HG03095 (cell line): Measurements from ENCODE around the gene ROR2.
A peak's percentile ranks its signal among the peaks of the same experiment; 100 is the strongest.

Experiments used
- ATAC-seq: cut with Tn5 transposase; IDR thresholded peaks from one replicate; pipeline ENCODE4 v1.9.1; 2021; ENCODE audit warnings: moderate library complexity; ENCODE audit not compliant: unreplicated experiment

The ROR2 gene

GRCh38 chr9:91726406-91727100, 223.5 kb downstream of the ROR2 start:
- no peak for ATAC-seq

GRCh38 chr9:91725651-91726050, 224.4 kb downstream of the ROR2 start:
- ATAC-seq: no peak

GRCh38 chr9:91724609-91725505, 225.2 kb downstream of the ROR2 start:
- ATAC-seq: no peak

- no peak for ATAC-seq
These were observed 226.0 kb downstream of the ROR2 start for GRCh38 chr9:91724068-91724440.

GRCh38 chr9:91723420-91724067, 226.5 kb downstream of the ROR2 start:
- ATAC-seq: no peak

GRCh38 chr9:91720751-91721705, 229.0 kb downstream of the ROR2 start:
- ATAC-seq: no peak

- no peak for ATAC-seq
These were observed 229.7 kb downstream of the ROR2 start for GRCh38 chr9:91720313-91720712.

GRCh38 chr9:91718071-91718470, 232.0 kb downstream of the ROR2 start:
- no peak for ATAC-seq

GRCh38 chr9:91716815-91717214, 233.2 kb downstream of the ROR2 start:
- ATAC-seq: no peak

GRCh38 chr9:91716239-91716638, 233.8 kb downstream of the ROR2 start:
- ATAC-seq: no peak

- no peak for ATAC-seq
These were observed 235.0 kb downstream of the ROR2 start for GRCh38 chr9:91714874-91715615.

- no peak for ATAC-seq
These were observed 235.8 kb downstream of the ROR2 start for GRCh38 chr9:91714020-91714806.

GRCh38 chr9:91712811-91713210, 237.2 kb downstream of the ROR2 start:
- ATAC-seq: no peak

- ATAC-seq: peak; percentile 94
These were observed 238.1 kb downstream of the ROR2 start for GRCh38 chr9:91711755-91712601.

GRCh38 chr9:91710158-91710557, 239.9 kb downstream of the ROR2 start:
- no peak for ATAC-seq

- no peak for ATAC-seq
These were observed 244.6 kb downstream of the ROR2 start for GRCh38 chr9:91705386-91705785.

GRCh38 chr9:91700475-91700874, 249.6 kb downstream of the ROR2 start:
- ATAC-seq: no peak

- no peak for ATAC-seq
These were observed 251.8 kb downstream of the ROR2 start for GRCh38 chr9:91698266-91698665.
